GM21381 (cell line): ENCODE results near the gene RUFY3.
"Not testable (repeated sequence)": the region's sequence is repeated elsewhere in the genome, so short reads cannot be mapped to it uniquely, and the experiment has no call there.

ENCODE experiments used
- ATAC-seq: cut with Tn5 transposase; IDR thresholded peaks from one replicate; pipeline ENCODE4 v1.9.1; 2021; ENCODE audit warnings: mild to moderate bottlenecking, moderate library complexity; ENCODE audit not compliant: unreplicated experiment

Gene RUFY3

GRCh38 chr4:70734971-70735370 is 13.2 kb downstream of the RUFY3 start:
- ATAC-seq = peak; percentile 0

- ATAC-seq = not testable (repeated sequence)
Observed at GRCh38 chr4:70735915-70736314, 14.2 kb downstream of the RUFY3 start.

DNA sequence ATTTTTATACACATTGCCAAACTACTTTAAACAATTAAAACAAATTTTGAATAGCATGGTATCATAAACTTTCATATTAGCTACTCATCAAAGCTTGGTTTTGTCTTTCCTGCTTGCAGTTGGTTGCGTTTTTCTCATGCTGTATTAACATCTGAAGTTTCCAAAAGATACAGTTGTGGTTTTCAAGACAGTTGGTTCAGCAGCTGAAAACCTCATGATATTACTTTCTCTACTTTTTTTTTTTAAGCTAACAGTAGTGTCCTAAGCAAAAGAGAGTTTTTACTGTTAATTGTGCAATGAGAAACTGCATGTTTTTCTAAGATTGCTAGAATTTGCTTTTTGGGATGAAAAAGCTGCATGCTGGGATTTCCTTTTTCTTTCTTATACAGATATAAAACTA is 15.2 kb downstream of the RUFY3 start:
- ATAC-seq = no peak

DNA sequence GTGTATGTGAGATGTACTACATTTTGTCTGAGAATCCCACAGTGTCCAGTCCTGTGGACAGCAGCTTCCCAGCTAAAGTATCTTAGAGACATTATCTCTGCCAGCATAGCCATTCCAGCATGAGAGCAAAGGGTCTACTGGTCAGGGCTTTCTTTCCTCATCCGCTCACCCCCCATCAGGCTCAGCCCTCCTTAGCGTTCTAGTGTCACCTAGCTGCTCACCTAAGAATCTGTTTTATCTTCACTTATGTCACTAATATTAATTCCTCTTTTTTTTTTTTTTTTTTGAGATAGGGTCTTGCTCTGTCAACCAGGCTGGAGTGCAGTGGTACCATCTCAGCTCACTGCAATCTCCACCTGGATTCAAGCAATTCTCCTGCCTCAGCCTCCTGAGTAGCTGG is 15.6 kb downstream of the RUFY3 start:
- no peak for ATAC-seq

GRCh38 chr4:70739496-70740337 is 18.0 kb downstream of the RUFY3 start:
- no peak for ATAC-seq

GRCh38 chr4:70741867-70742658 is 20.3 kb downstream of the RUFY3 start:
- no peak for ATAC-seq

GRCh38 chr4:70743731-70744130 is 22.0 kb downstream of the RUFY3 start:
- no peak for ATAC-seq

GRCh38 chr4:70746179-70746839 is 24.5 kb downstream of the RUFY3 start:
- no peak for ATAC-seq

- ATAC-seq = no peak
Observed at GRCh38 chr4:70747874-70748273, 26.1 kb downstream of the RUFY3 start.

GRCh38 chr4:70749313-70749712 is 27.5 kb downstream of the RUFY3 start:
- peak; percentile 75 for ATAC-seq

DNA sequence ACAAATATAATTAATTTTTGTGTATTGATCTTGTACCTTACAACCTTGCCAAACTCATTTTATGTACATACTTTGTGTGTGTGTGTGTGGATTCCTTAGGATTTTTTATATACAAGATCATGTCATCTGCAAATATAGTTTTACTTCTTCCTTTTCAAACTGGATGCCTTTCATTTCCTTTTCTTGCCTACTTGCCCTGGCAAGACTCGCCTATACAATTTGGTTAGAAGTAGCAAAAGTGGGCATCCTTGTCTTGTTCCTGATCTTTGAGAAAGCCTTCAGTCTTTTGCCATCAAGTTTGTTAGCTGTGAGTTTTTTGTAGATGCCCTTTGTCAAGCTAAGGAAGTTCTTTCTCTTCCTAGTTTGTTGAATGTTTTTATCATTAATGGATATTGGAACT is 30.5 kb downstream of the RUFY3 start:
- ATAC-seq = no peak

DNA sequence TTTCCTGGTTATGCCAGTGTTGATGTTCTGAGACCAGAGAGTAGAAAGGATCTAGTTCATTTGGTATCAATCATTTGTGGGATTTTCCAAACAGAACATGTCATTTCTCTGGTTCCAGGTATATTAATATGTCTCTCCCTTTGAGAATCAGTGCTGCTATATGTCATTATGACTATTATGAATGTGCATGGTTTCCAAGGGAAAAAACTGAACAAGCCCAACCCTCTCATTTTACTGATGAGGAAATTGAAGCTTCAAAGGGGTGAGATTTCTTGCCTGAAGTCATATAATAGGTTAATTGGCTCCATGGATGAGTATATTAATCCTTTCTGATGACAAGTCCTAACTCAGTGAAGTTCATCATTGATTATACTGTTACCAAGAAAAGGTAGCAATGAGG is 31.9 kb downstream of the RUFY3 start:
- no peak for ATAC-seq

DNA sequence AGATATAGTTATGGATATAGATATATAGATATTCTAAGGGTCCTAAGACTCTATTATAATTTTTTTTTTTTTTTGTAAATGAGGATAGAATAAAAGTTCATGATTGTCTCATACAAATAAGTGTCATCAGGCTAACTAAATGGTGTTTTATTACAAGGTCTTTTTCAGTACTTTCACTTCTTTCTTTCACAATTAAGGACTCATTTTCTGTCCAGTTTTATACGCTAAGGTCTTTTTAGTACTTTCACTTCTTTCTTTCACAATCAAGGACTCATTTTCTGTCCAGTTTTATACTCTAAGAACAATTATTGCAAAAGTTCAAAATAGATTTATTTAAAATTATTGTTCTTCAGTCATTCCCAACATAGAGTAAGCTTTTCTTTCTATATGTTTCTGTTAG is 32.7 kb downstream of the RUFY3 start:
- peak; percentile 65 for ATAC-seq

DNA sequence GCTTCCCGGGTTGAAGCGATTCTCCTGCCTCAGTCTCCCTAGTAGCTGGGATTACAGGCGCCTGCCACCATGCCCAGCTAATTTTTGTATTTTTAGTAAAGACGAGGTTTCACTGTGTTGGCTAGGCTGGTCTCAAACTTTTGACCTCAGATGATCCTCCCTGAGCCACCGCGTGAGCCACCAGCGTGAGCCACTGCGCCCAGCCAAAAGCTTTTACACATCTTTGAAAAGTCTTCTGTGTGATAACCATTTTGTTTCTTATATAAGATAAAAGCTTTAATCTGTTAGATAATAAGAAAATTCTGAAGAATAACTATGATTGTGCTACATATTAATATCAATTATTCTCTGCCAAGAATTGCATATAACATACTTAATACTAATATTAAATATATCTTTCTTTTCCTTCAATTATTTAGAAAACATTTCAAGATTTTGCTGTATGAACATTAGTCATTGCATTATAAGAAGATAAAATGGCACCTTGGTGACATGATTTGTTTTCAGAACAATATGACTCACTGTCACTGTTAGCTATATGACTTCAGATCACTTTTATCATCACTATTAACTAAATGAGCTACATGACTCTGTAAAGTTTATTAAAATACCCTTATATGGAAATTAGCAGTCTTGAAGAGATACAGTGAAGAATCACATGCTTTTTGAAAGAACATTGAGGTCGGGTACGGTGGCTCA is 33.4 kb downstream of the RUFY3 start:
- peak; percentile 34 for ATAC-seq

GRCh38 chr4:70759126-70759525 is 37.4 kb downstream of the RUFY3 start:
- ATAC-seq = no peak

GRCh38 chr4:70759627-70760026 is 37.9 kb downstream of the RUFY3 start:
- ATAC-seq = no peak

- ATAC-seq = no peak
Observed at GRCh38 chr4:70760662-70761061, 38.9 kb downstream of the RUFY3 start.

GRCh38 chr4:70761276-70761816 is 39.6 kb downstream of the RUFY3 start:
- ATAC-seq = no peak

GRCh38 chr4:70765368-70765767 is 43.6 kb downstream of the RUFY3 start:
- ATAC-seq = no peak

DNA sequence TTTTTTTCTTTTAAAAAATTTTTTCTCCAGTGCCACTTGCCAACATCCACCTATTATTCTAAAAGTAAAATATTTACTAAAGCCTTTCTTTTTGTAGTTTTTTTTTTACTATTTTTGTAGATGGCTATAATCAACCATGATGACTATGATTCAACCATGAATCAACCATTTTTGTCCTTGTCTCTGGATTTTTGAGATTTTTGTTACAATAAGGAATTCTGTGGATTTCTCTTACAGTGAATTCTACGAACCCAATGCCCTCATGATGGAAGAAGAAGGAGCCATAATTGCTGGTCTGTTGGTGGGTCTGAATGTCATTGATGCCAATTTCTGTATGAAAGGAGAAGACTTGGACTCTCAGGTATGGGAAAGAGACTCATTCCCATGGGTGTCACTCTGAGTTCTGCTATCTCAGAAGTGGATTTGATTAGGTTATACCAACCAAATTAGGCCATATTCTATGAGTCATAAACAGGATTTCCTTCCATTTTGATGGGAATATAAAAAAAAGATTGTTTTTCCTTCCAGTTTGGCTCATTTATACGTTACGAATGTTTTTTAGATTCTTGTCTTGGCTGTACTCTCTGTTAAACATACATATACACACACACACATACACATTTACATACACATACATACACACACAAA is 46.7 kb downstream of the RUFY3 start:
- ATAC-seq = no peak
